Stimulated activated CD4-positive, alpha-beta T cell treated with anti-CD3 and anti-CD28 coated beads, TNF-alpha, amount 100 ng/mL, for 1 hour (primary cell): ENCODE measurements around the gene PLXNB1.

Source experiments
- DNase-seq, 3 donors: peaks; one replicate each; pipeline ENCODE4 v3.0.0-alpha.2; 2020; ENCODE audit warnings: low read depth in 3 of 3, low spot score in 1 of 3

The PLXNB1 gene

GRCh38 chr3:48372862-48373435, 56.9 kb downstream of the PLXNB1 start:
- DNase-seq = no peak

GRCh38 chr3:48372377-48372770, 57.5 kb downstream of the PLXNB1 start:
- no peak for DNase-seq

- DNase-seq = no peak
Observed at GRCh38 chr3:48371651-48372376, 58.1 kb downstream of the PLXNB1 start, which contains the start of gene FBXW12. Gene FBXW12 (plus strand): TSS chr3:48372219. CDS start chr3:48372768, 549 bp downstream.

- DNase-seq = no peak
Observed at GRCh38 chr3:48370333-48370713, 59.6 kb downstream of the PLXNB1 start.

- no peak for DNase-seq
Observed at GRCh38 chr3:48369693-48370332, 60.1 kb downstream of the PLXNB1 start.

- no peak for DNase-seq
Observed at GRCh38 chr3:48367201-48367600, 62.7 kb downstream of the PLXNB1 start.

GRCh38 chr3:48364840-48365239, 65.0 kb downstream of the PLXNB1 start:
- no peak for DNase-seq

- DNase-seq = no peak
Observed at GRCh38 chr3:48361928-48362327, 68.0 kb downstream of the PLXNB1 start.

- no peak for DNase-seq
Observed at GRCh38 chr3:48356419-48356818, 73.5 kb downstream of the PLXNB1 start.

- DNase-seq = no peak
Observed at GRCh38 chr3:48353987-48354386, 75.9 kb downstream of the PLXNB1 start.
